GM19099 (cell line): ENCODE data around the gene HACL1.

Experiments
- POLR2A ChIP-seq: IDR thresholded peaks from 3 replicates; pipeline ENCODE4 v1.6.1; 2011; ENCODE audit warnings: low read depth; ENCODE audit not compliant: insufficient read length; ENCODE audit errors: extremely low read depth

Gene HACL1

GRCh38 chr3:15558581-15558980, 42.8 kb downstream of the HACL1 start:
- no peak for TF ChIP-seq POLR2A

- no peak for TF ChIP-seq POLR2A
These were observed 43.8 kb downstream of the HACL1 start for GRCh38 chr3:15557511-15557946.

GRCh38 chr3:15556512-15556911, 44.9 kb downstream of the HACL1 start:
- no peak for TF ChIP-seq POLR2A

- TF ChIP-seq POLR2A = no peak
These were observed 47.6 kb downstream of the HACL1 start for GRCh38 chr3:15553749-15554148.

- TF ChIP-seq POLR2A = no peak
These were observed 49.5 kb downstream of the HACL1 start for GRCh38 chr3:15551902-15552301.

GRCh38 chr3:15549846-15550245, 51.5 kb downstream of the HACL1 start:
- TF ChIP-seq POLR2A = no peak

- TF ChIP-seq POLR2A = no peak
These were observed 58.8 kb downstream of the HACL1 start for GRCh38 chr3:15542614-15543013.

- TF ChIP-seq POLR2A = no peak
These were observed 60.0 kb downstream of the HACL1 start for GRCh38 chr3:15541371-15541770.

- no peak for TF ChIP-seq POLR2A
These were observed 62.3 kb downstream of the HACL1 start for GRCh38 chr3:15539066-15539465.

- TF ChIP-seq POLR2A = no peak
These were observed 63.0 kb downstream of the HACL1 start for GRCh38 chr3:15538345-15538744.

GRCh38 chr3:15536856-15537255, 64.5 kb downstream of the HACL1 start:
- TF ChIP-seq POLR2A = no peak

GRCh38 chr3:15535732-15536131, 65.6 kb downstream of the HACL1 start:
- TF ChIP-seq POLR2A = no peak

GRCh38 chr3:15531346-15531745, 70.0 kb downstream of the HACL1 start:
- TF ChIP-seq POLR2A = no peak

- TF ChIP-seq POLR2A = no peak
These were observed 72.4 kb downstream of the HACL1 start for GRCh38 chr3:15528854-15529537.

- TF ChIP-seq POLR2A = no peak
These were observed 74.3 kb downstream of the HACL1 start for GRCh38 chr3:15527031-15527459.

- no peak for TF ChIP-seq POLR2A
These were observed 75.6 kb downstream of the HACL1 start for GRCh38 chr3:15525790-15526189.

- no peak for TF ChIP-seq POLR2A
These were observed 77.5 kb downstream of the HACL1 start for GRCh38 chr3:15523660-15524417.

- no peak for TF ChIP-seq POLR2A
These were observed 79.4 kb downstream of the HACL1 start for GRCh38 chr3:15522016-15522415.
